ENCODE data around the gene ADCK1. TPM values are rescaled to one million over a fixed set of nuclear protein-coding genes. Genes with fewer than 3 reads are reported as not detected.

Gene ADCK1
- total RNA-seq, 2 donors from 2014 or later, result 6.9 to 7.4 TPM

- Mint-ChIP-seq H3K27ac (no peak overlapping the region), H3K4me3 (no peak overlapping the region), H3K9me3 (no peaks in the 10 kb centered on the region), H3K27me3 (ENCODE audit: insufficient read depth) (no peaks in the 10 kb centered on the region), H3K4me1 (no peaks in the 10 kb centered on the region), H3K36me3 (ENCODE audit: low read depth) (peaks cover 2% of the 10 kb centered on the region)
- TF ChIP-seq, protein P1, sequence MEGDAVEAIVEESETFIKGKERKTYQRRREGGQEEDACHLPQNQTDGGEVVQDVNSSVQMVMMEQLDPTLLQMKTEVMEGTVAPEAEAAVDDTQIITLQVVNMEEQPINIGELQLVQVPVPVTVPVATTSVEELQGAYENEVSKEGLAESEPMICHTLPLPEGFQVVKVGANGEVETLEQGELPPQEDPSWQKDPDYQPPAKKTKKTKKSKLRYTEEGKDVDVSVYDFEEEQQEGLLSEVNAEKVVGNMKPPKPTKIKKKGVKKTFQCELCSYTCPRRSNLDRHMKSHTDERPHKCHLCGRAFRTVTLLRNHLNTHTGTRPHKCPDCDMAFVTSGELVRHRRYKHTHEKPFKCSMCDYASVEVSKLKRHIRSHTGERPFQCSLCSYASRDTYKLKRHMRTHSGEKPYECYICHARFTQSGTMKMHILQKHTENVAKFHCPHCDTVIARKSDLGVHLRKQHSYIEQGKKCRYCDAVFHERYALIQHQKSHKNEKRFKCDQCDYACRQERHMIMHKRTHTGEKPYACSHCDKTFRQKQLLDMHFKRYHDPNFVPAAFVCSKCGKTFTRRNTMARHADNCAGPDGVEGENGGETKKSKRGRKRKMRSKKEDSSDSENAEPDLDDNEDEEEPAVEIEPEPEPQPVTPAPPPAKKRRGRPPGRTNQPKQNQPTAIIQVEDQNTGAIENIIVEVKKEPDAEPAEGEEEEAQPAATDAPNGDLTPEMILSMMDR (conservative IDR thresholded peaks at IDR 0.05), result no peak
- H3K9ac ChIP-seq (ENCODE audit: extremely low read depth, low read length, poor library complexity, severe bottlenecking), result no peak overlapping the region
- no peak overlapping the region for H3K4me3 ChIP-seq (ENCODE audit: low read length)
- no peak overlapping the region for H3K27ac ChIP-seq (ENCODE audit: low read depth, low read length)
- no peaks in the 10 kb centered on the region for H3K36me3 ChIP-seq (ENCODE audit: control insufficient read depth, insufficient read depth, low read length)
- H3K9me3 ChIP-seq (ENCODE audit: control insufficient read depth, low read length), result no peaks in the 10 kb centered on the region
- DNase-seq, result no peak
- H3K27me3 ChIP-seq (ENCODE audit: control insufficient read depth, insufficient read depth, low read length, poor library complexity, severe bottlenecking), result no peaks in the 10 kb centered on the region
- peaks cover 3% of the 10 kb centered on the region for H3K4me1 ChIP-seq (ENCODE audit: control insufficient read depth, insufficient read depth, low read length)
- 91 to 94% methylated on average over 3 to 5 of the region's 5 CpGs for WGBS, 2 experiments (ENCODE audit: insufficient coverage in 1 of 2, insufficient read length in 1 of 2)
Measured at GRCh38 chr14:77822307-77822706, 22.4 kb downstream of the ADCK1 start.

DNA sequence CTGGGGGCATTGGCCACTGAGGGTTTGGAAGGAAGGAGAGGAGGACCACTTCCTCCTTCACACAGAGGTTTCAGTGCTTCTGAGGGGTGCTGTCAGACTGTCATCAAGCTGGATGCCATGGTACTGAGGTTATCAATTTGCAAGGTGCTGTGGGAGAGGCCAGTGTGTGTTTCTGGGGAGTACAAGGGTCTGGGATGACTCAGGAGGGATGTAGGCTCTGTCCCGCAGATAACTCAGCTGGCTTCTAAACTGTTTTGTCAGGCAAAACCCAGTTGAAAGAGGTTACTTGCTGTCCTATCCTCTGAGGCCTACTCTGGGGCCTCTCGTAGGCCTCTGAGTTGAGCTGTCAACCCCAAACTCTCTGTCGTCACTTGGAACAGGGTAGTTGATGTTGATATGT is 22.8 kb downstream of the ADCK1 start:
- DNase-seq, result no peak
- H3K4me3 Mint-ChIP-seq, result no peak overlapping the region
- whole genome bisulfite sequencing, 2 experiments (ENCODE audit: insufficient coverage in 1 of 2, insufficient read length in 1 of 2), result 93 to 94% methylated on average over 2 to 3 of the region's 3 CpGs

DNA sequence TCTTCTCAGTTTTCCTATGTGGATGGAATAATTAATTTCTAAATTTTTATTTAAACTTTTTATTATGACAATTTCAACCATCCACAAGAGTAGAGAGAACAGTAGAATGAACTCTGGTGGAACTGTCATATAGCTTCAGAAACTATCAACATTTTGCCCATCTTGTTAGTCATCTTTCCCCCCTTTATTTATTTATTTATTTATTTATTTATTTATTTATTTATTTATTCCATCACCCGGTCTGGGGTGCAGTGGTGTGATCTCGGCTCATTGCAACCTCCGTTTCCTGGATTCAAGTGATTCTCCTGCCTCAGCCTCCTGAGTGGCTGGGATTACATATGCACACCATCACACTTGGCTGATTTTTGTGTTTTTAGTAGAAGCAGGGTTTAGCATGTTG is 23.5 kb downstream of the ADCK1 start:
- H3K4me1 ChIP-seq (ENCODE audit: control insufficient read depth, insufficient read depth, low read length), result peaks cover 3% of the 10 kb centered on the region
- WGBS, 2 experiments (ENCODE audit: insufficient coverage in 1 of 2, insufficient read length in 1 of 2), result 90% methylated on average over 3 of the region's 3 CpGs; no CpG with 5 or more reads in 1 of the 2 experiments
- no peak overlapping the region for H3K4me3 ChIP-seq (ENCODE audit: low read length)
- Mint-ChIP-seq H3K27me3 (ENCODE audit: insufficient read depth) (no peaks in the 10 kb centered on the region), H3K4me3 (no peak overlapping the region), H3K4me1 (no peaks in the 10 kb centered on the region), H3K36me3 (ENCODE audit: low read depth) (peaks cover 2% of the 10 kb centered on the region), H3K9me3 (no peaks in the 10 kb centered on the region), H3K27ac (no peak overlapping the region)
- DNase-seq, result no peak
- H3K9ac ChIP-seq (ENCODE audit: extremely low read depth, low read length, poor library complexity, severe bottlenecking), result no peak overlapping the region
- no peaks in the 10 kb centered on the region for H3K9me3 ChIP-seq (ENCODE audit: control insufficient read depth, low read length)
- TF ChIP-seq, protein P1 (conservative IDR thresholded peaks at IDR 0.05), result no peak
- H3K27ac ChIP-seq (ENCODE audit: low read depth, low read length), result no peak overlapping the region
- H3K27me3 ChIP-seq (ENCODE audit: control insufficient read depth, insufficient read depth, low read length, poor library complexity, severe bottlenecking), result no peaks in the 10 kb centered on the region
- no peaks in the 10 kb centered on the region for H3K36me3 ChIP-seq (ENCODE audit: control insufficient read depth, insufficient read depth, low read length)

More for the DNA sequence above, 22.8 kb downstream of the ADCK1 start:
- H3K4me3 ChIP-seq (ENCODE audit: low read length), result no peak overlapping the region
- Mint-ChIP-seq H3K27me3 (ENCODE audit: insufficient read depth) (no peaks in the 10 kb centered on the region), H3K4me1 (no peaks in the 10 kb centered on the region), H3K27ac (no peak overlapping the region), H3K36me3 (ENCODE audit: low read depth) (peaks cover 2% of the 10 kb centered on the region), H3K9me3 (no peaks in the 10 kb centered on the region)
- no peaks in the 10 kb centered on the region for H3K27me3 ChIP-seq (ENCODE audit: control insufficient read depth, insufficient read depth, low read length, poor library complexity, severe bottlenecking)
- H3K9me3 ChIP-seq (ENCODE audit: control insufficient read depth, low read length), result no peaks in the 10 kb centered on the region
- no peak overlapping the region for H3K9ac ChIP-seq (ENCODE audit: extremely low read depth, low read length, poor library complexity, severe bottlenecking)
- H3K4me1 ChIP-seq (ENCODE audit: control insufficient read depth, insufficient read depth, low read length), result peaks cover 3% of the 10 kb centered on the region
- H3K36me3 ChIP-seq (ENCODE audit: control insufficient read depth, insufficient read depth, low read length), result no peaks in the 10 kb centered on the region
- H3K27ac ChIP-seq (ENCODE audit: low read depth, low read length), result no peak overlapping the region
- TF ChIP-seq, protein P1 (conservative IDR thresholded peaks at IDR 0.05), result no peak
